Large intestine (tissue), 3 donors: ENCODE data around the gene ADM5. TPM values are rescaled to one million over a fixed set of nuclear protein-coding genes. Genes with fewer than 3 reads are reported as not detected.

Experiments used
- DNase-seq, 2 donors: peaks; one replicate each; pipeline versions ENCODE4 v3.0.0 to v3.0.0-alpha.2; 2013
- H3K27ac ChIP-seq: one replicate; pipeline ENCODE4 v1.5.1; 2013; ENCODE audit warnings: low read length
- H3K27me3 ChIP-seq: 2 replicates; pipeline ENCODE4 v1.6.1; 2013; ENCODE audit warnings: low read length; ENCODE audit not compliant: control insufficient read depth, insufficient read depth
- H3K36me3 ChIP-seq: 2 replicates; pipeline ENCODE4 v1.6.1; 2013; ENCODE audit warnings: low read length; ENCODE audit not compliant: control insufficient read depth, insufficient read depth
- H3K4me1 ChIP-seq: one replicate; pipeline ENCODE4 v1.6.1; 2013; ENCODE audit warnings: low read length; ENCODE audit not compliant: control insufficient read depth, insufficient read depth
- H3K4me3 ChIP-seq: one replicate; pipeline ENCODE4 v1.5.1; 2013; ENCODE audit warnings: low read length
- H3K9me3 ChIP-seq: one replicate; pipeline ENCODE4 v1.6.1; 2013; ENCODE audit warnings: mild to moderate bottlenecking, low read depth, low read length, moderate library complexity; ENCODE audit not compliant: control insufficient read depth
- WGBS: methylation state at CpG from one replicate; pipeline ENCODE4 v1.1.5; 2013; ENCODE audit warnings: low lambda C conversion rate; ENCODE audit not compliant: insufficient coverage; 5-methylcytosine and 5-hydroxymethylcytosine counted together
- polyA plus RNA-seq: library from polyadenylated mRNA; unstranded; fragments of 120-200 nt; gene quantifications from one replicate; pipeline ENCODE4 v1.2.1, GENCODE V29; 2013

ADM5 gene
- polyA plus RNA-seq, 1 donor, result 1.4 TPM

GRCh38 chr19:49669516-49669915, 19.9 kb upstream of the ADM5 start:
- Histone ChIP-seq H3K9me3 (no peaks in the 10 kb centered on the region), H3K4me3 (no peak overlapping the region), H3K27ac (no peak overlapping the region), H3K36me3 (peaks cover 4% of the 10 kb centered on the region), H3K4me1 (peaks cover 10% of the 10 kb centered on the region), H3K27me3 (no peaks in the 10 kb centered on the region)
- DNase-seq, result no peak
- no CpG with 5 or more reads among the region's 3 CpGs for WGBS

DNA sequence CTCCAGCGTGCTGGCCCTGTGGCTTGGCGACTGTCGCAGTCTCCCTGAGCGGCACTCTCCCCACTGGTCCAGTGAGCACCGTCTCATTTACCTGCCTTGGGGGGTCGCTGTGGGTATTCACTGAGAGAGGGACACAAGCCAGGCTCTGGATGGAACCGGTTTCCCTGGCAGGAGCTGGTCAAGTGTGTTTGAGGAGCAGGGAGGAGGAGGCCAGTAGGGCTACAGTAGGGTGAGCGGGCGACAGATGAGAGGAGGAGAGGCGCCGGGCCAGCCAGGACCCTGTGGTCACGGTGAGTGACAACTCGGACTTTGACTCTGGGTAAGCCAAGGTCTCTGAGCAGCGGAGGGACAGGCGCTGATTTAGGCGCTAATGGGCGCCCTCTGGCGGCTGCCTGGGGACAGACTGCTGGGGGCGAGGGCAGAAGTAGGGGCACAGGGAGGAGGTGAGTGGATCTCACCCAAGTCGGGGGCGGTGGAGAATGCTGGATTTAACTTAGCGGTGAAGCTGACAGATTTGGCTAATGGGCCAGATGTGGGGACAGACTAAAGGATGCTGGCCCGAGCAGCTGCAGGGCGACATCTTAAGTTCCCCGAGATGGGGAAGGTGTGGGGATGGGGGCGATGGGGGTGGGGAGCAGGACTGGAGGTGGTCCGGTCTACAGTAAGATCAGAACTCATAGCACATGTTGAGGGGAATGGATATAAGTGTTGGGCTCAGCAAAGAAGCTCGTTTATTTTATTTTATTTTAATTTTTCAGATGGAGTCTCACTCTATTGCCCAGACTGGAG, 17.1 kb upstream of the ADM5 start:
- H3K27ac ChIP-seq, result peak overlapping the region; percentile 67
- peaks cover 4% of the 10 kb centered on the region for H3K36me3 ChIP-seq
- no peaks in the 10 kb centered on the region for H3K9me3 ChIP-seq
- H3K4me3 ChIP-seq, result peak overlapping the region; percentile 31
- no peaks in the 10 kb centered on the region for H3K27me3 ChIP-seq
- H3K4me1 ChIP-seq, result peaks cover 10% of the 10 kb centered on the region
- WGBS, result no CpG with 5 or more reads among the region's 28 CpGs
- peak; percentile 84 to 85 for DNase-seq

DNA sequence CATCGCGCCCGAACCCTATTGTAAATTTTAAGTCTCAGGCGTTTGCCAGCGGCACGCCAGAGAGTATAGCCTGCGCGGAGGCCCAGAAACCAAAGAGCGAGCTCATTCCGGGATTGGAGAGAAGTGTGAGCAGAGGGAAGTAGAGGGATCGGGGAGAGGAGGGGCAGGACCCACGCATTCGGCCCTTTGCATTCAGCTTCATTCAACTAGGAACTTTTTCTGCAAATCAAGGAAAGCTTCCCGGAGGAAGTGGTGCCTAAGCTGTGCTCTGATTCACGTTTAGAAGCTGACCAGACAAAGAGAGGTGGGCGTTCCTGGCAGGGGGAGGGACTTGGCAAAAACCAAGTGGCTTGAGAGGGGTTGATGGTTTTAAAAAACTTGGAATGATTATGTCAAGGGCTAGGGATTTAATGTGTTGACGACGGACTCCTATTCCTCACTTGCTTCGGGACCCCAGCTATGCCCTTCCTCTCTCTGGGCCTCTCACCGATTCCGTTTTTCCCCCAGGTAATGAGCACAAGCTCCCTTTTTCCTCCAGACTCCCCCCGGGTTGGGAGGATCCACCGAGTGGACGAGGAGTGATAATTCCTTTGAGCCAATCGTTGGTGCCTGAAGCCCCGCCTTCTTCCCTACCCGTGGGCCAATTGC, 13.1 kb upstream of the ADM5 start:
- whole genome bisulfite sequencing, result no CpG with 5 or more reads among the region's 27 CpGs

DNA sequence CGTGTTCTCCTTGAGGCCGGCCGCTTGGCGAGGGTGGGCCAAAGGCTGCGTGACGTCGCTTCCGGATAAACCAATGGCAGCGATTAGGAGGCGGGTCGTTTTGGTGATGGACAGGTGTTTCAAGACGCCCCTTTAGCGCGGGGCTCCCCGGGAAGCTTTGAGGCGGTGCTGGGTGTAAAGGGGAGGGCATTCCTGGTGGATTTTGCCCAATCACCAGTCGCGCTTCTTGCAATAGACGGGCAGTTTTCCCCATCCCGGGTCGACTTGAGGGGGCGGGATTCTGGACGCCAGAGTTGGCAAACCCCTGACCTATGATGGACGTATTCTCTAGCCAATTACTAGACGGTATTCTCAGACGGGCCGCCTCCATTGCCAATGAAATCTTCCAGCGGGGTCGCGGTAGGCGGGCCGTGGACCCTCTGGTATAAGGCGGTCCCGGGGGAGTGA, 12.6 kb upstream of the ADM5 start:
- Histone ChIP-seq H3K9me3 (peaks cover 1% of the 10 kb centered on the region), H3K4me3 (peak overlapping the region; percentile 79), H3K36me3 (peaks cover 8% of the 10 kb centered on the region), H3K4me1 (peaks cover 27% of the 10 kb centered on the region), H3K27me3 (no peaks in the 10 kb centered on the region), H3K27ac (peak overlapping the region; percentile 84)
- peak; percentile 100 for DNase-seq
- no CpG with 5 or more reads among the region's 34 CpGs for WGBS

More for the DNA sequence above, 13.1 kb upstream of the ADM5 start:
- Histone ChIP-seq H3K27me3 (no peaks in the 10 kb centered on the region), H3K27ac (peak overlapping the region; percentile 63), H3K9me3 (no peaks in the 10 kb centered on the region), H3K4me3 (peak overlapping the region; percentile 41), H3K4me1 (peaks cover 28% of the 10 kb centered on the region), H3K36me3 (peaks cover 5% of the 10 kb centered on the region)
- peak in 1 of 2 donors; percentile 83 for DNase-seq

DNA sequence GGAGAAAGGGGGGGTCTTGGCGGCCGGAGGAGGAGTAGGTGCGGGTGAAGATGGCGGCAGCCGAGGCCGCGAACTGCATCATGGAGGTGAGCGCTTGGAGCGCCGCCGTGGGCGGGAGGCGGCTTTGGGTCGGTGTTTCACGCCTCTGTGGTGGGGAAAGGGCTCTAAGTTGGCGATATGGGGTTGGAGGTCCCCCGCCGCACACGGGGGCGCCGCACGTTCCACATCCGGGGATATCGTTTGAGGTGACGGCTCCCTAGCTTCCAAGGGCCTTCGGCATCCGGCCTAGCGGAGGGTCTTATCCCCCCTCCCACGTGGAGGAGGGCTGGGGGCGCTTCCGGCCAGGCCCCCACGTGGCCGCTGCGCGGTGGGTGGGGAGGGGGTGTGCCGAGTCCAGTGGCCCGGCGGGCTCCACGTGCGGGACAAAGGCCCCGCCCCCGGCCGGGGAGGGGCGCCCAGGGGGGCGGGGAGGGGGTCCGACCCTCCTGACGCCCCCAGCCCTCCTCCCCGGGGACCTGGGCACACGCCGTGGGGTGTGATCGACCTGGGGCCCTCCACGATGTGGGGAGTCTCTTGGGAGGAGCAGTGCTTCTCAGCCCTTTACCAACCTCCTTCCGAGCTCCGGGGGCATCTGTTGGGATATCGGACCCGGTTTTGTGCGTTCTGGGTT, 12.0 kb upstream of the ADM5 start, which contains the start of gene PRMT1:
Gene PRMT1 (plus strand): TSS at position 41 of the 670 bp plus-strand sequence. CDS start 10 bp downstream, at position 51.
- peaks cover 22% of the 10 kb centered on the region for H3K4me1 ChIP-seq
- peak within 1 kb of the TSS; percentile 84 for H3K27ac ChIP-seq
- H3K4me3 ChIP-seq, result peak within 1 kb of the TSS; percentile 79
- DNase-seq, result no peak
- no peaks in the 10 kb centered on the region for H3K27me3 ChIP-seq
- H3K36me3 ChIP-seq, result peaks cover 14% of the 10 kb centered on the region
- no CpG with 5 or more reads among the region's 57 CpGs for WGBS
- peaks cover 3% of the 10 kb centered on the region for H3K9me3 ChIP-seq

- H3K4me1 ChIP-seq, result peaks cover 22% of the 10 kb centered on the region
- H3K27ac ChIP-seq, result peak overlapping the region; percentile 84
- H3K36me3 ChIP-seq, result peaks cover 19% of the 10 kb centered on the region
- peak overlapping the region; percentile 79 for H3K4me3 ChIP-seq
- H3K27me3 ChIP-seq, result no peaks in the 10 kb centered on the region
- WGBS, result no CpG with 5 or more reads among the region's 21 CpGs
- H3K9me3 ChIP-seq, result peaks cover 3% of the 10 kb centered on the region
- peak; percentile 63 to 72 for DNase-seq
Observed at GRCh38 chr19:49677901-49678674, 11.3 kb upstream of the ADM5 start.

DNA sequence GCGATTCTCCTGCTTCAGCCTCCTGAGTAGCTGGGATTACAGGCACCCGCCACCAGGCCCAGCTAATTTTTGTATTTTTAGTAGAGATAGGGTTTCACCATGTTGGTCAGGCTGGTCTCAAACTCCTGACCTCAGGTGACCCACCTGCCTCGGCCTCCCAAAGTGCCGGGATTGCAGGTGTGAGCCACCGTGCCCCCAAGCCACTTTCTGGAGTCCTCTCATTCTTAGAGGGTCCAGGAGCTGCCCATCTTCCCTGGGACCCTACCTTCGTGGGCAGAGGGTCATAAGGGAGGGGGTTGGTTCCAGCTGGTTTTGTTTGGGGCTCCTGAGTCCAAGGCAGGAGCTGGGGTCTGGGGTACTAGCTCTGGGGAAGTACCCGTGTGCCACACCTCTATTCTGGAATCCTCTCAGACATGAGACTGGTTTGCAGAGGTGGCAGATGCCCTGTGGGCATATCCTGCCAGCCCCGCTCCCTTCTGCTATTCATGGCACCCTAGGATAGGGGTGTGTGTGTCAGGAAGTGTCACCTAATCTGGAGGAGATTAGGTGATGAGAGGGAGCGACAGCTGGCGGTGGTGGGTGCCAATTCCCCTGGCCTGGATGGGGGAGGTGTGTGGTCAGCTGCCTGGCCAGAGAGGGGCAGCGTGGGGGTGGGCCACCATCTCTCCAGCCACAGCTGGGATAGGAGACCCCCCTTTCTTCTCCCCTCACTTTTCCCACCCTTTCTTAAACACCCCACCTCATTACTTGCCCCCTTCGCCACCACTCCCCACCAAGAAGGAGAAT, 10.2 kb upstream of the ADM5 start:
- Histone ChIP-seq H3K4me1 (peaks cover 22% of the 10 kb centered on the region), H3K27ac (no peak overlapping the region), H3K4me3 (no peak overlapping the region), H3K27me3 (no peaks in the 10 kb centered on the region), H3K9me3 (peaks cover 3% of the 10 kb centered on the region), H3K36me3 (peaks cover 28% of the 10 kb centered on the region)
- DNase-seq, result no peak
- no CpG with 5 or more reads among the region's 12 CpGs for WGBS

GRCh38 chr19:49679771-49680413, 9.5 kb upstream of the ADM5 start:
- no peak overlapping the region for H3K4me3 ChIP-seq
- H3K36me3 ChIP-seq, result peaks cover 35% of the 10 kb centered on the region
- H3K9me3 ChIP-seq, result peaks cover 3% of the 10 kb centered on the region

More at GRCh38 chr19:49679771-49680413, 9.5 kb upstream of the ADM5 start:
- no peak overlapping the region for H3K27ac ChIP-seq
- H3K27me3 ChIP-seq, result no peaks in the 10 kb centered on the region
- H3K4me1 ChIP-seq, result peaks cover 22% of the 10 kb centered on the region
- DNase-seq, result no peak
- no CpG with 5 or more reads among the region's 10 CpGs for WGBS
